Mucosa of rectum (tissue), 2 donors: ENCODE measurements around the gene MVK.
"Not testable (repeated sequence)": the region's sequence is repeated elsewhere in the genome, so short reads cannot be mapped to it uniquely, and the experiment has no call there.

Source experiments
- H3K27ac ChIP-seq, 2 donors: one replicate each; pipeline ENCODE4 v1.7.0; 2013; ENCODE audit warnings: inconsistent platforms in 2 of 2, low read depth in 2 of 2, low read length in 2 of 2
- H3K27me3 ChIP-seq, 2 donors: one replicate each; pipeline ENCODE4 v1.7.0; 2013; ENCODE audit warnings: low read length in 2 of 2; ENCODE audit not compliant: control insufficient read depth in 2 of 2, insufficient read depth in 2 of 2
- H3K36me3 ChIP-seq, 2 donors: one replicate each; pipeline ENCODE4 v1.7.0; 2013; ENCODE audit warnings: low read length in 2 of 2; ENCODE audit not compliant: control insufficient read depth in 2 of 2, insufficient read depth in 2 of 2
- H3K4me1 ChIP-seq, 2 donors: one replicate each; pipeline ENCODE4 v1.7.0; 2013; ENCODE audit warnings: low read length in 2 of 2, mild to moderate bottlenecking in 1 of 2; ENCODE audit not compliant: control insufficient read depth in 2 of 2, insufficient read depth in 2 of 2
- H3K4me3 ChIP-seq, 2 donors: one replicate each; pipeline ENCODE4 v1.7.0; 2013; ENCODE audit warnings: low read length in 2 of 2
- H3K9ac ChIP-seq, 2 donors: one replicate each; pipeline ENCODE4 v1.7.0; 2013; ENCODE audit warnings: low read length in 2 of 2, low read depth in 1 of 2, mild to moderate bottlenecking in 1 of 2
- H3K9me3 ChIP-seq, 2 donors: one replicate each; pipeline ENCODE4 v1.7.0; 2013; ENCODE audit warnings: low read length in 2 of 2; ENCODE audit not compliant: control insufficient read depth in 2 of 2
- donor health status: healthy.
- donor health status: Normal muscosa, but diverticular disease.

Gene MVK

GRCh38 chr12:109596418-109597244 lies 23.0 kb downstream of the MVK start:
- Histone ChIP-seq H3K4me3 (no peak overlapping the region), H3K36me3 (peaks cover 0 to 8% of the 10 kb centered on the region in 2 donors), H3K9me3 (no peaks in the 10 kb centered on the region), H3K4me1 (peaks cover 0 to 5% of the 10 kb centered on the region in 2 donors), H3K27ac (no peak overlapping the region), H3K9ac (no peak overlapping the region), H3K27me3 (no peaks in the 10 kb centered on the region)

GRCh38 chr12:109597414-109597794 lies 23.8 kb downstream of the MVK start:
- Histone ChIP-seq H3K36me3 (peaks cover 0 to 5% of the 10 kb centered on the region in 2 donors), H3K9me3 (no peaks in the 10 kb centered on the region), H3K9ac (no peak overlapping the region), H3K27ac (no peak overlapping the region), H3K27me3 (no peaks in the 10 kb centered on the region), H3K4me1 (peaks cover 0 to 5% of the 10 kb centered on the region in 2 donors), H3K4me3 (no peak overlapping the region)

- Histone ChIP-seq H3K27ac (no peak overlapping the region), H3K9me3 (no peaks in the 10 kb centered on the region), H3K36me3 (peaks cover 0 to 5% of the 10 kb centered on the region in 2 donors), H3K4me1 (peaks cover 0 to 5% of the 10 kb centered on the region in 2 donors), H3K27me3 (no peaks in the 10 kb centered on the region), H3K4me3 (no peak overlapping the region), H3K9ac (no peak overlapping the region)
These were observed 24.3 kb downstream of the MVK start for GRCh38 chr12:109597795-109598427.

GRCh38 chr12:109598428-109598854 lies 24.8 kb downstream of the MVK start:
- peaks cover 0 to 5% of the 10 kb centered on the region in 2 donors for H3K36me3 ChIP-seq
- no peak overlapping the region for H3K4me3 ChIP-seq
- H3K27me3 ChIP-seq = no peaks in the 10 kb centered on the region
- no peak overlapping the region for H3K9ac ChIP-seq
- no peaks in the 10 kb centered on the region for H3K9me3 ChIP-seq
- H3K27ac ChIP-seq = no peak overlapping the region
- H3K4me1 ChIP-seq = peaks cover 0 to 5% of the 10 kb centered on the region in 2 donors

- H3K9me3 ChIP-seq = no peaks in the 10 kb centered on the region
- H3K4me1 ChIP-seq = peaks cover 0 to 5% of the 10 kb centered on the region in 2 donors
- peaks cover 0 to 5% of the 10 kb centered on the region in 2 donors for H3K36me3 ChIP-seq
- H3K27ac ChIP-seq = no peak overlapping the region
- H3K9ac ChIP-seq = no peak overlapping the region
- no peaks in the 10 kb centered on the region for H3K27me3 ChIP-seq
- H3K4me3 ChIP-seq = no peak overlapping the region
These were observed 25.5 kb downstream of the MVK start for GRCh38 chr12:109599087-109599486.

GRCh38 chr12:109600481-109600880 lies 26.9 kb downstream of the MVK start:
- Histone ChIP-seq H3K27ac (no peak overlapping the region), H3K36me3 (no peaks in the 10 kb centered on the region), H3K4me3 (no peak overlapping the region), H3K9me3 (no peaks in the 10 kb centered on the region), H3K27me3 (no peaks in the 10 kb centered on the region), H3K4me1 (peaks cover 0 to 5% of the 10 kb centered on the region in 2 donors), H3K9ac (no peak overlapping the region)

- H3K27ac ChIP-seq = no peak overlapping the region
- H3K9me3 ChIP-seq = no peaks in the 10 kb centered on the region
These were observed 27.4 kb downstream of the MVK start for GRCh38 chr12:109600995-109601394.

GRCh38 chr12:109601557-109601956 lies 28.0 kb downstream of the MVK start:
- no peaks in the 10 kb centered on the region for H3K36me3 ChIP-seq
- no peak overlapping the region for H3K9ac ChIP-seq
- H3K4me1 ChIP-seq = peaks cover 0 to 5% of the 10 kb centered on the region in 2 donors
- H3K4me3 ChIP-seq = no peak overlapping the region
- H3K9me3 ChIP-seq = no peaks in the 10 kb centered on the region
- no peaks in the 10 kb centered on the region for H3K27me3 ChIP-seq
- H3K27ac ChIP-seq = no peak overlapping the region

More at GRCh38 chr12:109600995-109601394, 27.4 kb downstream of the MVK start:
- peaks cover 0 to 5% of the 10 kb centered on the region in 2 donors for H3K4me1 ChIP-seq
- H3K4me3 ChIP-seq = no peak overlapping the region
- no peaks in the 10 kb centered on the region for H3K27me3 ChIP-seq
- H3K36me3 ChIP-seq = no peaks in the 10 kb centered on the region
- no peak overlapping the region for H3K9ac ChIP-seq

GRCh38 chr12:109602132-109602531 lies 28.5 kb downstream of the MVK start:
- H3K4me3 ChIP-seq, H3K27me3 ChIP-seq, H3K27ac ChIP-seq, H3K9me3 ChIP-seq, H3K4me1 ChIP-seq, H3K9ac ChIP-seq, H3K36me3 ChIP-seq: not testable (repeated sequence)

GRCh38 chr12:109604132-109604585 lies 30.6 kb downstream of the MVK start:
- no peaks in the 10 kb centered on the region for H3K36me3 ChIP-seq
- no peak overlapping the region for H3K27ac ChIP-seq

More at GRCh38 chr12:109604132-109604585, 30.6 kb downstream of the MVK start:
- H3K4me3 ChIP-seq = no peak overlapping the region
- H3K27me3 ChIP-seq = no peaks in the 10 kb centered on the region
- H3K9ac ChIP-seq = no peak overlapping the region
- H3K9me3 ChIP-seq = no peaks in the 10 kb centered on the region
- H3K4me1 ChIP-seq = no peaks in the 10 kb centered on the region
